ENCODE results near the gene SLC18A3. TPM values are rescaled to one million over a fixed set of nuclear protein-coding genes. Genes with fewer than 3 reads are reported as not detected.

Gene SLC18A3
- total RNA-seq, 1 donor from 2014 or later: not detected

GRCh38 chr10:49654036-49654693 is 44.1 kb downstream of the SLC18A3 start:
- Histone ChIP-seq H3K36me3 (ENCODE audit: control insufficient read depth in 3 of 3, insufficient read depth in 3 of 3, low read length in 3 of 3) (no peaks in the 10 kb centered on the region), H3K4me1 (ENCODE audit: control insufficient read depth in 3 of 3, insufficient read depth in 3 of 3, low read length in 3 of 3) (no peaks in the 10 kb centered on the region), H3K9ac (ENCODE audit: low read depth in 1 of 3, low read length in 3 of 3) (no peak overlapping the region), H3K4me3 (ENCODE audit: low read length in 3 of 3) (no peak overlapping the region), H3K9me3 (ENCODE audit: control insufficient read depth in 3 of 3, low read length in 3 of 3) (peaks cover 0 to 2% (median 1%) of the 10 kb centered on the region in 3 donors), H3K27me3 (ENCODE audit: control insufficient read depth in 3 of 3, insufficient read depth in 3 of 3, low read length in 3 of 3) (peaks cover 14 to 20% (median 19%) of the 10 kb centered on the region in 3 donors), H3K27ac (ENCODE audit: low read depth, low read length) (no peak overlapping the region)

GRCh38 chr10:49655099-49655498 is 45.0 kb downstream of the SLC18A3 start:
- Histone ChIP-seq H3K9ac (ENCODE audit: low read depth in 1 of 3, low read length in 3 of 3) (no peak overlapping the region), H3K27me3 (ENCODE audit: control insufficient read depth in 3 of 3, insufficient read depth in 3 of 3, low read length in 3 of 3) (peaks cover 13 to 19% (median 14%) of the 10 kb centered on the region in 3 donors), H3K27ac (ENCODE audit: low read depth, low read length) (no peak overlapping the region), H3K4me3 (ENCODE audit: low read length in 3 of 3) (no peak overlapping the region), H3K4me1 (ENCODE audit: control insufficient read depth in 3 of 3, insufficient read depth in 3 of 3, low read length in 3 of 3) (no peaks in the 10 kb centered on the region), H3K36me3 (ENCODE audit: control insufficient read depth in 3 of 3, insufficient read depth in 3 of 3, low read length in 3 of 3) (no peaks in the 10 kb centered on the region), H3K9me3 (ENCODE audit: control insufficient read depth in 3 of 3, low read length in 3 of 3) (peaks cover 0 to 2% (median 2%) of the 10 kb centered on the region in 3 donors)

GRCh38 chr10:49656845-49657493 is 46.9 kb downstream of the SLC18A3 start:
- no peaks in the 10 kb centered on the region for H3K4me1 ChIP-seq (ENCODE audit: control insufficient read depth in 3 of 3, insufficient read depth in 3 of 3, low read length in 3 of 3)
- H3K27me3 ChIP-seq (ENCODE audit: control insufficient read depth in 3 of 3, insufficient read depth in 3 of 3, low read length in 3 of 3): peaks cover 0 to 8% (median 8%) of the 10 kb centered on the region in 3 donors
- H3K9me3 ChIP-seq (ENCODE audit: control insufficient read depth in 3 of 3, low read length in 3 of 3): peaks cover 0 to 2% (median 2%) of the 10 kb centered on the region in 3 donors
- H3K36me3 ChIP-seq (ENCODE audit: control insufficient read depth in 3 of 3, insufficient read depth in 3 of 3, low read length in 3 of 3): no peaks in the 10 kb centered on the region
- no peak overlapping the region for H3K9ac ChIP-seq (ENCODE audit: low read depth in 1 of 3, low read length in 3 of 3)
- no peak overlapping the region for H3K27ac ChIP-seq (ENCODE audit: low read depth, low read length)
- no peak overlapping the region for H3K4me3 ChIP-seq (ENCODE audit: low read length in 3 of 3)

- Histone ChIP-seq H3K27me3 (ENCODE audit: control insufficient read depth in 3 of 3, insufficient read depth in 3 of 3, low read length in 3 of 3) (peaks cover 0 to 6% (median 5%) of the 10 kb centered on the region in 3 donors), H3K4me1 (ENCODE audit: control insufficient read depth in 3 of 3, insufficient read depth in 3 of 3, low read length in 3 of 3) (no peaks in the 10 kb centered on the region), H3K27ac (ENCODE audit: low read depth, low read length) (no peak overlapping the region), H3K4me3 (ENCODE audit: low read length in 3 of 3) (no peak overlapping the region), H3K36me3 (ENCODE audit: control insufficient read depth in 3 of 3, insufficient read depth in 3 of 3, low read length in 3 of 3) (no peaks in the 10 kb centered on the region), H3K9me3 (ENCODE audit: control insufficient read depth in 3 of 3, low read length in 3 of 3) (peaks cover 0 to 2% (median 2%) of the 10 kb centered on the region in 3 donors), H3K9ac (ENCODE audit: low read depth in 1 of 3, low read length in 3 of 3) (no peak overlapping the region)
These were observed 47.5 kb downstream of the SLC18A3 start for GRCh38 chr10:49657606-49658005.

- peaks cover 0 to 2% (median 2%) of the 10 kb centered on the region in 3 donors for H3K9me3 ChIP-seq (ENCODE audit: control insufficient read depth in 3 of 3, low read length in 3 of 3)
- H3K27ac ChIP-seq (ENCODE audit: low read depth, low read length): no peak overlapping the region
- H3K4me1 ChIP-seq (ENCODE audit: control insufficient read depth in 3 of 3, insufficient read depth in 3 of 3, low read length in 3 of 3): no peaks in the 10 kb centered on the region
- H3K36me3 ChIP-seq (ENCODE audit: control insufficient read depth in 3 of 3, insufficient read depth in 3 of 3, low read length in 3 of 3): no peaks in the 10 kb centered on the region
- H3K4me3 ChIP-seq (ENCODE audit: low read length in 3 of 3): no peak overlapping the region
- peaks cover 0 to 3% (median 0%) of the 10 kb centered on the region in 3 donors for H3K27me3 ChIP-seq (ENCODE audit: control insufficient read depth in 3 of 3, insufficient read depth in 3 of 3, low read length in 3 of 3)
- no peak overlapping the region for H3K9ac ChIP-seq (ENCODE audit: low read depth in 1 of 3, low read length in 3 of 3)
These were observed 51.2 kb downstream of the SLC18A3 start for GRCh38 chr10:49661140-49661856.

Other genes with a start within 250 kb of the SLC18A3 start
- not detected for gene DRGX, start 214.2 kb upstream of the SLC18A3 start, total RNA-seq
- gene ERCC6, start 71.2 kb upstream of the SLC18A3 start, total RNA-seq: 24.0 TPM
- not detected for gene CHAT, start 3.7 kb downstream of the SLC18A3 start, total RNA-seq
- gene C10orf53, start 69.3 kb downstream of the SLC18A3 start, total RNA-seq: not detected
- gene OGDHL, start 152.0 kb downstream of the SLC18A3 start, total RNA-seq: 0.52 TPM